Subcutaneous adipose tissue (tissue), 4 donors: ENCODE results near the gene MFNG. TPM values are rescaled to one million over a fixed set of nuclear protein-coding genes. Genes with fewer than 3 reads are reported as not detected.

Source experiments
- CTCF ChIP-seq: fragments of 450-650 bp; IDR thresholded peaks from one replicate; pipeline ENCODE4 v1.5.1; 2016; ENCODE audit warnings: low read depth, mild to moderate bottlenecking, control low read depth, antibody characterized with exemption, moderate library complexity
- total RNA-seq, 4 donors: library from RNA; depleted of rRNA; stranded (reverse); fragments of >200 nt; gene quantifications; one replicate each; pipeline ENCODE4 v1.1.0, GENCODE V29; 2016

MFNG gene, protein sequence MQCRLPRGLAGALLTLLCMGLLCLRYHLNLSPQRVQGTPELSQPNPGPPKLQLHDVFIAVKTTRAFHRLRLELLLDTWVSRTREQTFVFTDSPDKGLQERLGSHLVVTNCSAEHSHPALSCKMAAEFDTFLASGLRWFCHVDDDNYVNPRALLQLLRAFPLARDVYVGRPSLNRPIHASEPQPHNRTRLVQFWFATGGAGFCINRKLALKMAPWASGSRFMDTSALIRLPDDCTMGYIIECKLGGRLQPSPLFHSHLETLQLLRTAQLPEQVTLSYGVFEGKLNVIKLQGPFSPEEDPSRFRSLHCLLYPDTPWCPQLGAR
- 10 to 100 TPM in 3 of 4 donors, 1 to 10 TPM in 1; 9.0 to 24.3 (median 17.3) TPM for total RNA-seq

DNA sequence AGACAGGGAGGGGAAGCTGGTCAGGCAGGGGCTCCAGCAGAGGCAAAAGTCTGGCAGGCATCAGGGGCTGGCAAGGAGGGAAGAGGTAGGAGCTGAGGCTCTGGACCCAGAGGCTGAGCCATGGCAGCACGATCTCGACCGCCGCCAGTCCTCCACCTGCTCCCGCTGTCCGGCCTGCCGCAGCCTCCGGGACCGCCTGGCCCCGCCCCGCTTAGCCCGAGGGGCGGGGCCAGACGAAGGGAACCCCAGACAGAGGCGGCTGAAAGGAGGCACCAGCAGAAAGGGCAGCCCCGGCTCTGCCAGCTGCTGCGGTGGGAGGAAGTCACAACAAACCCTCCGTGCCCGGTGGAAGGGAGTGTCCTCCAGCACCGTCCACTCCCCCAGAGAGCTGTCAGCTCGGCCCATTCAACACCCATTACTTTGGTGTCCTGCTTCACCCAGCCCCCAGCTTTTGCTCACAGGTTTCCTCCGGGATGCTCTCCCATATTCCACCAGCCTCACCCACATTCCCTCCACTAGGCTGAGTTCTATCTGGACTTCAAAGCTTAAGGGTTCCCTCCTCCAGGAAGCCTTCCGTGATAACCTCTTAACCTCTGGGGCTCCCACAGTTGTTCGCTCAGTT, at the start of gene MFNG:
Gene MFNG, minus strand, starts transcription at position 161 of the 622 bp plus-strand sequence. CDS start 207 bp downstream, outside the sequence.
- no peak for TF ChIP-seq CTCF

- TF ChIP-seq CTCF, result no peak
These were observed 49.0 kb upstream of the MFNG start for GRCh38 chr22:37535159-37535558.

DNA sequence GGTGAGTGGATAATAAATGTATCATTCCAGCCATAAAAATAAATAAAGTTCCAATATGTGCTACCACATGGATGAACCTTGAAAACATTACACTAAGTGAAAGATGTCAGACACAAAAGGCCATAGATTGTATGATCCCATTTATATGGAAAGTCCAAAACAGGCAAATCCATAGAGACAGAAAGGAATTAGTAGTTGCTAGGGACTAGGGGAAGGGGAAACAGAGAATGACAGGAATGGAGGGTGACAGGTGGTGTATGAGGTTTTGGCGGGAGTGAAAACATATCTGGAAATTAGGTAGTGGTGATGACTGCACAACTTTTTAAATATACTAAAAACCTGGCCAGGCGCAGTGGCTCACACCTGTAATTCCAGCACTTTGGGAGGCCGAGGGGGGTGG, 48.3 kb upstream of the MFNG start:
- TF ChIP-seq CTCF, result no peak

- no peak for TF ChIP-seq CTCF
These were observed 47.8 kb upstream of the MFNG start for GRCh38 chr22:37533995-37534394.

DNA sequence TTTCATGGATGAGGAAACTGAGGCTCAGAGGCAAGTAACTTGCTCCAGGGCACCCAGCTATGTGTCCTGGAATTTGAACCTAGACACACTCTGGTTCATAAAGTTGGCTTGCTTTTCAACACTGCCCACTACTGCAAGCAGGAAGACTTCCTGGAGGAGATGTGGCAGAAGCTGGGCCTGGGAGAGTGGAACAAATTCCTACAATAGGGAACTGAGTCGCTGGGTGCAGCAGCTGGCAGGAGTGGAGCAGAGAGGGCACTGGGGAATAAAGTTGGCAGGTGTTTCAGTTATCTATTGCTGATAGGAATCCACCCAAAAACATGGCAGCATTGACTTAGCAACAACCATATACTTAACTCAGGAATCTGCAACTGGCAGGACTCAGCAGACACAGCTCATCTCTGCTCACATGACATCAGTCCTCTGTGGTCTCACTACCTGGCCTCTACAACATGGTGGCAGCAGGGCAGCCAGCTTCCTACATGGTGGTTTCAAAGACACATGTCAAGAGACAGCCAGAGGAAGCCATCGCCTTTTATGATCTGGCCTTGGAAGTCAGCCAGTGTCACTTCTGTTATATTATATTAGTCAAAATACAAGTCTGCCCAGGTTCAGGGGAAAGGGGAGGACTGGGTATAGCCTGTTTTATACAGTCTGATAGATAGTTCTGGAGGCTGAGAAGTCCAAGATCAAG, 43.6 kb upstream of the MFNG start:
- TF ChIP-seq CTCF, result no peak

DNA sequence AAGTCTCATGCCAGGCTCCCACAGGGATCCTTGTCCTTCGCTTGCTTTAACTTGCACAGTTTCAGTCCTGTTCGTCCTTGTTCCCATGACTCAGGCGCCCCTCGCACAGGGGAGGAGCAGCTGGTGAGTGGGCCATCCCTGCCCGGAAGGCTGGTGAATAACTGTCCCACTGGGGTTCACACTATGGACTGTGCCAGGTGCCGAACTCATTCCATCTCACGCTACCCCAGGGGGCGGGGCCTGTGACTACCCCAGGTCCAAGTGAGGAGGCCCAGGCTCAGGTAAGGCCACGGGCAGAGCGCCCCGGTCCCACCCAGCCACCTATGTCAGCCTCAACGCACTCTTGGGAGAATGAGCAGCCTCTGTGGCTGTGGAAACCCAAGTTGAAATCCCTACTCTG, 40.2 kb upstream of the MFNG start:
- TF ChIP-seq CTCF, result no peak

DNA sequence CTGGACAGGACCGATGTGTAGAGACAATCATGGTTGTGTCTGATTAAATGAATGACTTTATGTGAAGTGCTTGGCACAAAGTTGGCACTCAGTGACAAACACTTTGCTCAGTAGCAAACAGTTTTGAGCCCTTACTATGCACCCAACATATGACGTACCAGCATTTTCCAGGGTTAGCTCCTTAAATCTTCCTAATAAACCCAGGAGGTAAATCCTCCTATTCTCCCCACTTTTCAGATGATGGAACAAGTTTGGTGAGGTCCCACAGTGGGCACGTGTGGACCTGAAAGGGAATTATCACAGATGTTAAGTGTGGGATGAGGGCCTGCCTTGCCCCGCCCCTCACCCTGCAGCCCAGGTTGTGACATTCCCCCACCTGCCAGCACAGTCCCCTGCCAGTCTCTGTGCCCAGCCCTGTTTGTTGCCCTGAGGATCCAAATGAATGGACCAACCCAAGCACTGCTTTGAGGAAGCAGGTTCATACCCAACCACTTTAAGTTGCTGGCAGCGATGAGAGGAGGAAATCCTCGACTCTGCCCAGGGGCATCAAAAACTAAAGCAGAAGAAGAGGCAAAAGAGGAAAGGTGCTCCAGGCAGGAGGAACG, 39.7 kb upstream of the MFNG start:
- no peak for TF ChIP-seq CTCF
